Measurements from ENCODE around the gene NVL.

DNA sequence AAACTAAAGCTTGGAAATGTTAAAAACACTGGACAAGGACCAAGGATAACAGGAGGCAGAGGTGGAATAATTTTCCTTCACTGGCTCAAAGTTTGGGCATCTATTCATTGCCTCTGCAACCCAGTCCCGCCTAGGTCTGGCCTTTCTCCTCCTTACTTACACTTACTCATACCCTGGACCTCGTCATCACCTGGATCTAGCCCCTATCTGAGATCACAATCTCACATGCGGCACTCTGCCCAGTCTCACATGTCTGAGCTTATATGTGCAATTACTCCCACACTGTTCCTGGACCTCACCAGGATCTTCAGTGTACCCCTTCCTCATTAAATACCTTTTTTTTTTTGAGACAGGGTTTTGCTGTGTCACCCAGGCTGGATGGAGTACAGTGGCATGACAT lies 37.6 kb downstream of the NVL start:
- TF ChIP-seq, protein P1, sequence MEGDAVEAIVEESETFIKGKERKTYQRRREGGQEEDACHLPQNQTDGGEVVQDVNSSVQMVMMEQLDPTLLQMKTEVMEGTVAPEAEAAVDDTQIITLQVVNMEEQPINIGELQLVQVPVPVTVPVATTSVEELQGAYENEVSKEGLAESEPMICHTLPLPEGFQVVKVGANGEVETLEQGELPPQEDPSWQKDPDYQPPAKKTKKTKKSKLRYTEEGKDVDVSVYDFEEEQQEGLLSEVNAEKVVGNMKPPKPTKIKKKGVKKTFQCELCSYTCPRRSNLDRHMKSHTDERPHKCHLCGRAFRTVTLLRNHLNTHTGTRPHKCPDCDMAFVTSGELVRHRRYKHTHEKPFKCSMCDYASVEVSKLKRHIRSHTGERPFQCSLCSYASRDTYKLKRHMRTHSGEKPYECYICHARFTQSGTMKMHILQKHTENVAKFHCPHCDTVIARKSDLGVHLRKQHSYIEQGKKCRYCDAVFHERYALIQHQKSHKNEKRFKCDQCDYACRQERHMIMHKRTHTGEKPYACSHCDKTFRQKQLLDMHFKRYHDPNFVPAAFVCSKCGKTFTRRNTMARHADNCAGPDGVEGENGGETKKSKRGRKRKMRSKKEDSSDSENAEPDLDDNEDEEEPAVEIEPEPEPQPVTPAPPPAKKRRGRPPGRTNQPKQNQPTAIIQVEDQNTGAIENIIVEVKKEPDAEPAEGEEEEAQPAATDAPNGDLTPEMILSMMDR (IDR thresholded peaks at IDR 0.05; ENCODE audit: insufficient read depth, low read depth, low read length), result no peak
- no peak for TF ChIP-seq EZH2 (IDR thresholded peaks at IDR 0.05; ENCODE audit: insufficient read depth, low read length)

Measured in astrocyte (in vitro differentiated cells and primary cell).